CD4-positive, alpha-beta T cell (primary cell): ENCODE measurements around the gene CIAO2A. TPM values are rescaled to one million over a fixed set of nuclear protein-coding genes. Genes with fewer than 3 reads are reported as not detected.

Experiments
- ATAC-seq: fragments of 200-7000 bp; cut with Tn5 transposase; one replicate; pipeline ENCODE4 v1.10.0; 2022; ENCODE audit warnings: mild to moderate bottlenecking; ENCODE audit not compliant: poor library complexity
- CTCF ChIA-PET: fragments of 350-600 bp; sonication (Branson Sonifier 250); formaldehyde crosslinking; loops from one replicate; lab custom pipeline; 2021; ENCODE audit warnings: antibody characterized with exemption, inconsistent platforms; lab: Charles Lee
- POLR2A ChIA-PET: fragments of 350-600 bp; sonication (Branson Sonifier 250); formaldehyde crosslinking; loops from one replicate; lab custom pipeline; 2021; ENCODE audit warnings: antibody characterized with exemption, inconsistent platforms; lab: Charles Lee
- DNase-seq, 14 experiments: peaks; one replicate each; pipeline ENCODE4 v3.0.0-alpha.2; 2013 to 2020; ENCODE audit warnings: mixed read lengths in 2 of 14
- H3K27ac ChIP-seq, 2 donors: one replicate each; pipeline versions ENCODE4 v1.5.1 to v1.7.0; 2013; ENCODE audit warnings: low read length in 2 of 2, low read depth in 1 of 2, mild to moderate bottlenecking in 1 of 2
- H3K27me3 ChIP-seq, 2 experiments: 1 replicate in 1 of 2; 2 replicates in 1 of 2; pipeline versions ENCODE4 v1.6.1 to v1.7.0; 2013; ENCODE audit warnings: low read length in 2 of 2, control low read depth in 1 of 2, mild to moderate bottlenecking in 1 of 2, moderate library complexity in 1 of 2; ENCODE audit not compliant: insufficient read depth in 2 of 2, control insufficient read depth in 1 of 2
- H3K36me3 ChIP-seq: one replicate; pipeline ENCODE4 v1.6.1; 2013; ENCODE audit warnings: low read length, control low read depth; ENCODE audit not compliant: insufficient read depth
- H3K4me1 ChIP-seq: one replicate; pipeline ENCODE4 v1.6.1; 2013; ENCODE audit warnings: low read length, control low read depth; ENCODE audit not compliant: insufficient read depth
- H3K4me3 ChIP-seq: one replicate; pipeline ENCODE4 v1.5.1; 2013; ENCODE audit warnings: mild to moderate bottlenecking, low read length, moderate library complexity
- H3K9me3 ChIP-seq, 2 experiments: 1 replicate in 1 of 2; 2 replicates in 1 of 2; pipeline versions ENCODE4 v1.6.1 to v1.7.0; 2013; ENCODE audit warnings: low read length in 2 of 2, mild to moderate bottlenecking in 2 of 2, control low read depth in 1 of 2, moderate library complexity in 1 of 2; ENCODE audit not compliant: control insufficient read depth in 1 of 2, insufficient read depth in 1 of 2
- H3K27ac Mint-ChIP-seq: one replicate; pipeline ENCODE4 v1.8.0; 2020; ENCODE audit warnings: mixed read lengths
- H3K27me3 Mint-ChIP-seq: one replicate; pipeline ENCODE4 v1.8.0; 2021; ENCODE audit warnings: mixed read lengths
- H3K36me3 Mint-ChIP-seq: one replicate; pipeline ENCODE4 v1.8.0; 2021; ENCODE audit warnings: low read depth, mixed read lengths
- H3K4me1 Mint-ChIP-seq: one replicate; pipeline ENCODE4 v1.8.0; 2021; ENCODE audit warnings: low read depth, mixed read lengths
- H3K4me3 Mint-ChIP-seq: one replicate; pipeline ENCODE4 v1.8.0; 2020; ENCODE audit warnings: mild to moderate bottlenecking, mixed read lengths
- H3K9me3 Mint-ChIP-seq: one replicate; pipeline ENCODE4 v1.8.0; 2020; ENCODE audit warnings: mixed read lengths
- intact Hi-C, 2 experiments: fragments of 100-400 bp; cut with DNase I in 1 of 2; cut with micrococcal nuclease in 1 of 2; formaldehyde crosslinking; loops; one replicate each; pipeline versions ENCODE4 v1.15.1 to v1.9.0; 2023 to 2025; cut with DNase I, micrococcal nuclease
- total RNA-seq, 174 experiments: library from RNA in 2 of 174; stranded (reverse) in 2 of 174; gene quantifications; one replicate each; pipeline ENCODE4 v1.2.3 and lab custom pipeline; 2021 to 2026
- TF ChIP-seq, protein P1 (sequence below): fragments of 200-600 bp; IDR thresholded peaks from one replicate; pipeline ENCODE4 v1.8.0; 2022; ENCODE audit warnings: antibody characterized with exemption, mild to moderate bottlenecking

CIAO2A gene
- total RNA-seq, 2 experiments from 2014 or later = 10.9 to 12.2 TPM

GRCh38 chr15:64095431-64095794 is 1.8 kb upstream of the CIAO2A start:
- Histone ChIP-seq H3K4me1 (peaks cover 71% of the 10 kb centered on the region), H3K36me3 (no peaks in the 10 kb centered on the region), H3K4me3 (peak overlapping the region; percentile 98), H3K9me3 (no peaks in the 10 kb centered on the region), H3K27me3 (no peaks in the 10 kb centered on the region), H3K27ac (peak overlapping the region; percentile 4 to 60)
- no peaks in the 10 kb centered on the region for H3K27me3 Mint-ChIP-seq
- H3K4me3 Mint-ChIP-seq = peak overlapping the region; percentile 94
- intact Hi-C loops = loop anchor here (5.0 to 10.0 kb wide), 10 partner anchors 57 to 1051 kb away; partner anchors contain the start of genes APH1B (in 1 of the 2), CSNK1G1 (in 1 of the 2), HERC1 (in 1 of the 2) and PCLAF (in 1 of the 2)
- ChIA-PET POLR2A (interaction anchor here (0.6 to 3.9 kb wide), 9 partner anchors 11 to 878 kb away, joined by 3 to 15 read pairs (median 4); partner anchors contain the start of genes PPIB and TRIP4), CTCF (interaction anchor here (2.3 kb wide), 1 partner anchor 68 kb away, joined by 7 read pairs; the partner anchor contains the start of gene PPIB)
- H3K36me3 Mint-ChIP-seq = peaks cover 34% of the 10 kb centered on the region
- ATAC-seq (no peak), DNase-seq (no peak)
- peaks cover 85% of the 10 kb centered on the region for H3K4me1 Mint-ChIP-seq
- TF ChIP-seq, protein P1, sequence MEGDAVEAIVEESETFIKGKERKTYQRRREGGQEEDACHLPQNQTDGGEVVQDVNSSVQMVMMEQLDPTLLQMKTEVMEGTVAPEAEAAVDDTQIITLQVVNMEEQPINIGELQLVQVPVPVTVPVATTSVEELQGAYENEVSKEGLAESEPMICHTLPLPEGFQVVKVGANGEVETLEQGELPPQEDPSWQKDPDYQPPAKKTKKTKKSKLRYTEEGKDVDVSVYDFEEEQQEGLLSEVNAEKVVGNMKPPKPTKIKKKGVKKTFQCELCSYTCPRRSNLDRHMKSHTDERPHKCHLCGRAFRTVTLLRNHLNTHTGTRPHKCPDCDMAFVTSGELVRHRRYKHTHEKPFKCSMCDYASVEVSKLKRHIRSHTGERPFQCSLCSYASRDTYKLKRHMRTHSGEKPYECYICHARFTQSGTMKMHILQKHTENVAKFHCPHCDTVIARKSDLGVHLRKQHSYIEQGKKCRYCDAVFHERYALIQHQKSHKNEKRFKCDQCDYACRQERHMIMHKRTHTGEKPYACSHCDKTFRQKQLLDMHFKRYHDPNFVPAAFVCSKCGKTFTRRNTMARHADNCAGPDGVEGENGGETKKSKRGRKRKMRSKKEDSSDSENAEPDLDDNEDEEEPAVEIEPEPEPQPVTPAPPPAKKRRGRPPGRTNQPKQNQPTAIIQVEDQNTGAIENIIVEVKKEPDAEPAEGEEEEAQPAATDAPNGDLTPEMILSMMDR = no peak
- H3K9me3 Mint-ChIP-seq = no peaks in the 10 kb centered on the region
- peak overlapping the region; percentile 93 for H3K27ac Mint-ChIP-seq

- TF ChIP-seq, protein P1 = no peak
- CTCF ChIA-PET = interaction anchor here (0.9 to 1.4 kb wide), 5 partner anchors 18 to 260 kb away, joined by 3 to 6 read pairs (median 4); no protein-coding TSS in a partner anchor
- no peaks in the 10 kb centered on the region for H3K9me3 Mint-ChIP-seq
Observed at GRCh38 chr15:64092864-64093626, 593 bp downstream of the CIAO2A start.

DNA sequence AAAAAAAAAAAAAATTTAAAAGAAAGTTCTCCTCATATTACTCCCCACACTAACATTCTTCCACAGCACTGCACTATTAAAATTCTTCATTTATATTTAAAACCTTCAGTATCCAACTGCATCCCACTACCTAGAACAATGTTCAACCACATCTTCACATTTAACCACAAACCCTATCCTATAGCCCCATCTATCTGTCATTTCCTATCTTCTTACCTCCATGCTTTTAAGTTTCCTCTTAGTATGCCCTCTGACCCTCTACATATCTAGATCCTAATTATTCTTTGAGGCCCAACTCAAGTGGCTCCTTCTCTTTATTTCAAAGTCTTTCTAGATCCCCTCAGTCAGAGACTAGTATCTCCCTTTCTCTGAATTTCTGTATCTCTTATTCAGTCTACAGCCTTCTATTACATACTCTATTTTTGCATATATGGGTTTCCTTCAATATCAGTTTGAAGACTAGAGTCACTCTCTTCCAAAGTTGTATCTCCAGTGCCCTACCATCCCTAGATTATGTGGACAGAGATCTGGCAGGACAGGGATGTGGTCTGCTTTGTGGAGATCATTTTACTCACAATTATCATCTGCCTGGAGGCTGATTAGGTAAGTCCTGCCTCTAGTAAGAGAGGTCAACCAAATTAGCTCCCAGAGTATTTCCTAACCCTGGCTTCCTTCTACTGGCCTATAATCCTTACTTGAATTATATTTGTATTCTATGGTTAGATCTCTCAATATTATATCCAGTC is 1.4 kb downstream of the CIAO2A start:
- H3K36me3 ChIP-seq = peaks cover 12% of the 10 kb centered on the region
- Mint-ChIP-seq H3K4me3 (peak overlapping the region; percentile 94), H3K9me3 (no peaks in the 10 kb centered on the region), H3K36me3 (peaks cover 49% of the 10 kb centered on the region), H3K4me1 (peaks cover 66% of the 10 kb centered on the region), H3K27me3 (no peaks in the 10 kb centered on the region), H3K27ac (peak overlapping the region; percentile 93)
- intact Hi-C loops = loop anchor here (2.0 to 10.0 kb wide), 10 partner anchors 71 to 1047 kb away; partner anchors contain the start of genes APH1B (in 1 of the 2), CSNK1G1 (in 1 of the 2), HERC1 (in 1 of the 2) and PCLAF (in 1 of the 2)
- POLR2A ChIA-PET = interaction anchor here (0.8 to 1.7 kb wide), 5 partner anchors 61 to 588 kb away, joined by 3 to 9 read pairs (median 5); partner anchors contain the start of gene USP3
- H3K9me3 ChIP-seq = no peaks in the 10 kb centered on the region
- H3K4me3 ChIP-seq = peak overlapping the region; percentile 73
- CTCF ChIA-PET = interaction anchor here (1.1 to 1.4 kb wide), 2 partner anchors 19 to 61 kb away, joined by 3 to 6 read pairs; no protein-coding TSS in a partner anchor
- TF ChIP-seq, protein P1 = peak; percentile 41
- H3K27me3 ChIP-seq = no peaks in the 10 kb centered on the region
- H3K27ac ChIP-seq = peak overlapping the region in 1 of 2 donors; percentile 90
- ATAC-seq (peak; percentile 10), DNase-seq (peak in 3 of 14 experiments; percentile 64 to 69 (median 67))
- peaks cover 50% of the 10 kb centered on the region for H3K4me1 ChIP-seq

More at GRCh38 chr15:64092864-64093626, 593 bp downstream of the CIAO2A start:
- Mint-ChIP-seq H3K4me3 (peak overlapping the region; percentile 94), H3K27me3 (no peaks in the 10 kb centered on the region), H3K36me3 (peaks cover 48% of the 10 kb centered on the region), H3K4me1 (peaks cover 74% of the 10 kb centered on the region), H3K27ac (peak overlapping the region; percentile 93)
- ATAC-seq = peak; percentile 0
- no peaks in the 10 kb centered on the region for H3K27me3 ChIP-seq
- no peaks in the 10 kb centered on the region for H3K9me3 ChIP-seq
- peak overlapping the region; percentile 73 for H3K4me3 ChIP-seq
- POLR2A ChIA-PET = interaction anchor here (0.6 to 2.0 kb wide), 32 partner anchors 17 to 1776 kb away, joined by 3 to 23 read pairs (median 4); partner anchors contain the start of genes CLPX, HERC1, PDCD7 and PPIB
- intact Hi-C loops = loop anchor here (2.0 to 10.0 kb wide), 10 partner anchors 70 to 1048 kb away; partner anchors contain the start of genes APH1B (in 1 of the 2), CSNK1G1 (in 1 of the 2), HERC1 (in 1 of the 2) and PCLAF (in 1 of the 2)
- peak in 8 of 14 experiments; percentile 6 to 70 (median 20) for DNase-seq
- H3K4me1 ChIP-seq = peaks cover 56% of the 10 kb centered on the region
- H3K27ac ChIP-seq = peak overlapping the region; percentile 71 to 90
- H3K36me3 ChIP-seq = peaks cover 4% of the 10 kb centered on the region
